Nephron (organoid): ENCODE measurements around the gene PYHIN1.

Experiments
- H3K27ac Mint-ChIP-seq, 3 experiments: 2 replicates each; pipeline ENCODE4 v1.8.0; 2020; ENCODE audit warnings: mixed read lengths in 3 of 3, mild to moderate bottlenecking in 2 of 3, moderate library complexity in 1 of 3
- H3K27me3 Mint-ChIP-seq: 2 replicates; pipeline ENCODE4 v1.8.0; 2021; ENCODE audit warnings: low read depth, mild to moderate bottlenecking, moderate library complexity, mixed read lengths
- H3K36me3 Mint-ChIP-seq: 2 replicates; pipeline ENCODE4 v1.8.0; 2020; ENCODE audit warnings: low read depth, mixed read lengths
- H3K4me1 Mint-ChIP-seq: 2 replicates; pipeline ENCODE4 v1.8.0; 2020; ENCODE audit warnings: mixed read lengths
- H3K4me3 Mint-ChIP-seq, 3 experiments: 2 replicates each; pipeline ENCODE4 v1.8.0; 2020; ENCODE audit warnings: mild to moderate bottlenecking in 3 of 3, mixed read lengths in 3 of 3, moderate library complexity in 2 of 3
- H3K9me3 Mint-ChIP-seq: 2 replicates; pipeline ENCODE4 v1.8.0; 2020; ENCODE audit warnings: mixed read lengths
- TF ChIP-seq, protein P1 (sequence below), 3 experiments: fragments of 200-600 bp; sonication (generic); IDR thresholded peaks; one replicate each; pipeline ENCODE4 v1.5.0; 2021; ENCODE audit warnings: antibody characterized with exemption in 3 of 3; ENCODE audit not compliant: unreplicated experiment in 3 of 3

Gene PYHIN1

DNA sequence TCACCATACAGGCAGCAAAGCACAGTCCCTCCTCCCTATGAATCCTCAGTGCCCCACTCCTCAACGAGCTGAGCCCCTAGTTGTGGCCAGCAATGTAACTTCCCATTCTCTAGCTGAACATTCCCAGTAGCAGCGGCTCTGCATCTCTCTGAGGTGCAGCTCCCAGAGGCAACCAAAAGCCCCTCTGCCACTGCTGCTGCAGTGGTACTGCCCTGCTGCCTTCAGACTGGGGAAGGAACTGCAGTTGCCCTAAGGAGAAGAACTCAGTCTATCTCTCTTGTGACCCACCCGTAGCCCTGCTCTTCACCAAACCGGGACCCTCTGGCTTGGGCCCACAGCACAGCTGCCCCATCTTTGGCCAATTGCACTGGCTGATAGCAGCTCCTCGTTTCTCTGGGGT is 31.6 kb downstream of the PYHIN1 start:
- TF ChIP-seq, protein P1, sequence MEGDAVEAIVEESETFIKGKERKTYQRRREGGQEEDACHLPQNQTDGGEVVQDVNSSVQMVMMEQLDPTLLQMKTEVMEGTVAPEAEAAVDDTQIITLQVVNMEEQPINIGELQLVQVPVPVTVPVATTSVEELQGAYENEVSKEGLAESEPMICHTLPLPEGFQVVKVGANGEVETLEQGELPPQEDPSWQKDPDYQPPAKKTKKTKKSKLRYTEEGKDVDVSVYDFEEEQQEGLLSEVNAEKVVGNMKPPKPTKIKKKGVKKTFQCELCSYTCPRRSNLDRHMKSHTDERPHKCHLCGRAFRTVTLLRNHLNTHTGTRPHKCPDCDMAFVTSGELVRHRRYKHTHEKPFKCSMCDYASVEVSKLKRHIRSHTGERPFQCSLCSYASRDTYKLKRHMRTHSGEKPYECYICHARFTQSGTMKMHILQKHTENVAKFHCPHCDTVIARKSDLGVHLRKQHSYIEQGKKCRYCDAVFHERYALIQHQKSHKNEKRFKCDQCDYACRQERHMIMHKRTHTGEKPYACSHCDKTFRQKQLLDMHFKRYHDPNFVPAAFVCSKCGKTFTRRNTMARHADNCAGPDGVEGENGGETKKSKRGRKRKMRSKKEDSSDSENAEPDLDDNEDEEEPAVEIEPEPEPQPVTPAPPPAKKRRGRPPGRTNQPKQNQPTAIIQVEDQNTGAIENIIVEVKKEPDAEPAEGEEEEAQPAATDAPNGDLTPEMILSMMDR (IDR thresholded peaks at IDR 0.05; ENCODE audit: unreplicated experiment in 3 of 3) = no peak
- no peaks in the 10 kb centered on the region for H3K36me3 Mint-ChIP-seq

DNA sequence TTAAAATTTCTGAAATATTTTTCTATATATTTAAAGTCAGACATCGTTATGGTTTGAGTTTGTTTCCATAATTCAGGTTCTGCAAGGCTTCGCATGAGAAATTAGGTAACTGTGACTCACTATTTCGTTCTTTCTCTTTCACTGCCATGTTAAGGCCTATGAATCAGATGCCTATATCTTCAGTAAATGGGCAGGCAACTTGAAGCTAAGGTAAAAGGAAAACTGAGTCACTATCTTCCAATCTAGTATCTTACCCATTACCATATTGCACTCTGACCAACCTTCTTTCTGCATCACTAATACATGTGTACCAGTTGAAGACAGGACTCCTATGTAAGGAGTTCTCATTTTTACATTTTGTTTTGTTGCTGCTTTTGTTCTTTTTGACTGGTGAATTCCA is 37.8 kb downstream of the PYHIN1 start:
- H3K27me3 Mint-ChIP-seq = peaks cover 3% of the 10 kb centered on the region
- H3K4me1 Mint-ChIP-seq = no peaks in the 10 kb centered on the region
- TF ChIP-seq, protein P1 (IDR thresholded peaks at IDR 0.05; ENCODE audit: unreplicated experiment in 3 of 3) = no peak
- no peaks in the 10 kb centered on the region for H3K9me3 Mint-ChIP-seq
- no peaks in the 10 kb centered on the region for H3K36me3 Mint-ChIP-seq
- no peak overlapping the region for H3K4me3 Mint-ChIP-seq
- H3K27ac Mint-ChIP-seq = no peak overlapping the region

More for the DNA sequence above, 31.6 kb downstream of the PYHIN1 start:
- Mint-ChIP-seq H3K4me3 (no peak overlapping the region), H3K4me1 (no peaks in the 10 kb centered on the region), H3K27ac (no peak overlapping the region), H3K27me3 (peaks cover 3% of the 10 kb centered on the region), H3K9me3 (peaks cover 3% of the 10 kb centered on the region)

DNA sequence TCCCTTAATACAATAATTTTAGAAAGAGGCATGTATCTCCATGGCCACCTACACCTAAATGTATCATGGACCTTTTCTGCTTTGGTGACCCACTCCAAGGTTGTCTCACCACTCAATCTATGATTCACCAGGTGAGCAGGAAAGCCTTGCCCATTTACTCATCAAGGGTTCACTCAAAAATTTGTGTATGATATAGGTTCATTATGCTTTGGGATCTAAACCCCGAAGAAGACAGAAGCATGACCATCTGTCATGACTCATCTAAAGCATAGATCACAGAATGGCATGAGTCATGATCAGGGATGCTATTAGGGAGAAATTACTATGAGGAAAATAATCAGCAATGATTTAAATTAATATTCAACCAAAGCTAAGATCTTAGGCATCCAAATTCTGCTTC is 38.5 kb downstream of the PYHIN1 start:
- H3K4me1 Mint-ChIP-seq = no peaks in the 10 kb centered on the region
- no peaks in the 10 kb centered on the region for H3K9me3 Mint-ChIP-seq
- no peak overlapping the region for H3K4me3 Mint-ChIP-seq
- H3K27me3 Mint-ChIP-seq = peaks cover 3% of the 10 kb centered on the region
- no peaks in the 10 kb centered on the region for H3K36me3 Mint-ChIP-seq
- no peak overlapping the region for H3K27ac Mint-ChIP-seq
- TF ChIP-seq, protein P1 (IDR thresholded peaks at IDR 0.05; ENCODE audit: unreplicated experiment in 3 of 3) = no peak

DNA sequence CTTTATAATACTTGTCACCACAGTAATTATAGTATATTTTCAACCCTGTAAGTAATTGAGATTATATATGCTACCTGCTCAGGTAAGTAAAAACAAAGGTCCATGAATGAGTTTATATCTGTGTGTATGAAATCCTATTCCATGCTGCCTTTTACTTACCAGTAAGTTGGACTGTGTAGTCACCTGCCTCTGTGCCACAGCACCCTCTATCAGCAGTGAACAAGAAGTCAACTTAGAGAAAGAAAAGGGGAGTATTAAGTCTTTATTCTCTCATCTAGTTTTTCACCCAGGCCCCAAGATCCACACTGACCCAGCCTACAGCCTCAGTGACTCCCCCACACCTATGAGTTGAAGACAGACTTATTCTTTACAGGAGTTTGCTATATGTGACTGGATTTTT is 41.5 kb downstream of the PYHIN1 start:
- H3K4me3 Mint-ChIP-seq = no peak overlapping the region
- no peaks in the 10 kb centered on the region for H3K36me3 Mint-ChIP-seq
- H3K4me1 Mint-ChIP-seq = no peaks in the 10 kb centered on the region
- H3K27ac Mint-ChIP-seq = no peak overlapping the region
- no peaks in the 10 kb centered on the region for H3K27me3 Mint-ChIP-seq
- TF ChIP-seq, protein P1 (IDR thresholded peaks at IDR 0.05; ENCODE audit: unreplicated experiment in 3 of 3) = no peak
- H3K9me3 Mint-ChIP-seq = no peaks in the 10 kb centered on the region

DNA sequence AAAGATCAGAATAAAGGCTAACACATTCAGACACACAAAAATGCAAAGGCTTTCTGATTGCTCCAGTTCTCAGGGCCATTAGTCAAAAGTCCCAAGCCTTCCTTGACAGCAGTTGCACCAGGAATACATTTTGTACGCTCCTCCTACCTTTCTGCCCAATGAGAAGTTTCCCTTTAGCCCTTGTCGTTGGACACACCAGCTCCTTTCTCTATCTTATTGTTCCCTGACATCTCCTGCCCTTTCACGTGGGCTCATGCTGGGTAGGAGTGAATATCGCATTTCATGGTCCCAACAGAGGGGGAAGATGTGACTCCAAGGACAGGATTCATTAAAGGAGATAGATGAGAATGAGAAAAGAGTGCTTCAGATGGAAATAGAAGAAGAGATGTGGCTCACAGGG is 44.9 kb downstream of the PYHIN1 start:
- H3K27ac Mint-ChIP-seq = no peak overlapping the region
- H3K4me1 Mint-ChIP-seq = no peaks in the 10 kb centered on the region
- TF ChIP-seq, protein P1 (IDR thresholded peaks at IDR 0.05; ENCODE audit: unreplicated experiment in 3 of 3) = no peak
- no peak overlapping the region for H3K4me3 Mint-ChIP-seq
- no peaks in the 10 kb centered on the region for H3K27me3 Mint-ChIP-seq
- H3K36me3 Mint-ChIP-seq = no peaks in the 10 kb centered on the region
- peaks cover 4% of the 10 kb centered on the region for H3K9me3 Mint-ChIP-seq

DNA sequence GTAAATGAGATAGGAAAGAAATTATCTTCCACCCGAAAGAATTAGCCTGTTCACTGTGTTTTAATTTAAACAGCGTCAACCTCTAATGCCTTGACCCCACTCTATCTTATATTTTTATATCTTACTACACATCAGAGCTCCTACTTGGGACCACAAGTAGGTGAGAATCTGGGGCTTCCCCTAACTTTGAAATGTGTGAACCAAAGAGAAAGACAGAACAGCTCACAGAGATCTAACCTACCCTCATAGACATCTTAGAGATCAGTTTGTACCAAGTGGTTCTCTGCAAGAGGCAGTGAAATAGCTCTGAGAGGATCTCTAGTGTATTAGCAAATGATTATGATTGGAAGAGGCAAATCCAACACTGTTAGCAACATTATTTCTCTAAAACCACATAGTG is 47.4 kb downstream of the PYHIN1 start:
- peaks cover 15% of the 10 kb centered on the region for H3K9me3 Mint-ChIP-seq

More for the DNA sequence above, 47.4 kb downstream of the PYHIN1 start:
- Mint-ChIP-seq H3K36me3 (no peaks in the 10 kb centered on the region), H3K4me1 (no peaks in the 10 kb centered on the region), H3K27ac (no peak overlapping the region), H3K4me3 (no peak overlapping the region), H3K27me3 (no peaks in the 10 kb centered on the region)
- TF ChIP-seq, protein P1 (IDR thresholded peaks at IDR 0.05; ENCODE audit: unreplicated experiment in 3 of 3) = no peak
